Liver (tissue), 9 donors: Measurements from ENCODE around the gene PGAP6. TPM values are rescaled to one million over a fixed set of nuclear protein-coding genes. Genes with fewer than 3 reads are reported as not detected.

Experiments
- DNase-seq: peaks from one replicate; pipeline ENCODE4 v3.0.0-alpha.2; 2017; ENCODE audit warnings: low spot score
- H3K27ac ChIP-seq, 2 donors: one replicate each; pipeline ENCODE4 v1.7.0; 2013; ENCODE audit warnings: inconsistent platforms in 2 of 2, low read length in 2 of 2, control low read depth in 1 of 2, low read depth in 1 of 2, mild to moderate bottlenecking in 1 of 2
- H3K27me3 ChIP-seq, 4 donors: one replicate each; pipeline versions ENCODE4 v1.6.1 to v1.7.0; 2013; ENCODE audit warnings: low read length in 3 of 4, inconsistent platforms in 1 of 4, mild to moderate bottlenecking in 1 of 4, moderate library complexity in 1 of 4; ENCODE audit not compliant: control insufficient read depth in 4 of 4, insufficient read depth in 4 of 4
- H3K36me3 ChIP-seq, 4 donors: one replicate each; pipeline versions ENCODE4 v1.6.1 to v1.7.0; 2013; ENCODE audit warnings: low read length in 3 of 4, mild to moderate bottlenecking in 3 of 4, low read depth in 1 of 4, moderate library complexity in 1 of 4; ENCODE audit not compliant: control insufficient read depth in 4 of 4, insufficient read depth in 3 of 4
- H3K4me1 ChIP-seq, 4 donors: one replicate each; pipeline versions ENCODE4 v1.6.1 to v1.7.0; 2013; ENCODE audit warnings: low read length in 3 of 4, mild to moderate bottlenecking in 3 of 4, moderate library complexity in 1 of 4; ENCODE audit not compliant: control insufficient read depth in 4 of 4, insufficient read depth in 4 of 4
- H3K4me3 ChIP-seq, 3 donors: one replicate each; pipeline versions ENCODE4 v1.6.1 to v1.7.0; 2013; ENCODE audit warnings: low read length in 3 of 3, control low read depth in 1 of 3, low read depth in 1 of 3, mild to moderate bottlenecking in 1 of 3
- H3K9ac ChIP-seq, 2 donors: one replicate each; pipeline ENCODE4 v1.7.0; 2013; ENCODE audit warnings: low read length in 2 of 2, mild to moderate bottlenecking in 2 of 2, moderate library complexity in 2 of 2, control low read depth in 1 of 2, low read depth in 1 of 2
- H3K9me3 ChIP-seq, 4 donors: one replicate each; pipeline versions ENCODE4 v1.6.1 to v1.7.0; 2013; ENCODE audit warnings: low read length in 3 of 4; ENCODE audit not compliant: control insufficient read depth in 4 of 4
- CTCF ChIP-seq: fragments of 150-350 bp; IDR thresholded peaks from 2 replicates; pipeline ENCODE4 v1.5.1; 2017; ENCODE audit warnings: improper control_type of control experiment, low read depth, low read length; ENCODE audit not compliant: missing input control
- EGR1 ChIP-seq, 2 donors: IDR thresholded peaks; 2 replicates each; pipeline ENCODE4 v1.6.1; 2016 to 2018; ENCODE audit warnings: antibody characterized with exemption in 2 of 2, low read depth in 2 of 2
- GABPA ChIP-seq, 2 donors: IDR thresholded peaks in 1 of 2; conservative IDR thresholded peaks in 1 of 2; 2 replicates each; pipeline ENCODE4 v1.6.1; 2016; ENCODE audit warnings: antibody characterized with exemption in 2 of 2, mild to moderate bottlenecking in 1 of 2, moderate library complexity in 1 of 2
- HNF4A ChIP-seq, 2 donors: conservative IDR thresholded peaks; 2 replicates each; pipeline ENCODE4 v1.6.1; 2016; ENCODE audit warnings: antibody characterized with exemption in 2 of 2, mild to moderate bottlenecking in 2 of 2
- JUND ChIP-seq, 2 donors: IDR thresholded peaks; 2 replicates each; pipeline ENCODE4 v1.6.1; 2016; ENCODE audit warnings: antibody characterized with exemption in 2 of 2
- MAX ChIP-seq: IDR thresholded peaks from 2 replicates; pipeline ENCODE4 v1.6.1; 2016; ENCODE audit warnings: antibody characterized with exemption
- RAD21 ChIP-seq, 2 donors: IDR thresholded peaks; 2 replicates each; pipeline ENCODE4 v1.6.1; 2016; ENCODE audit warnings: antibody characterized with exemption in 2 of 2, mild to moderate bottlenecking in 2 of 2
- RXRA ChIP-seq, 2 donors: IDR thresholded peaks; 2 replicates each; pipeline ENCODE4 v1.6.1; 2017 to 2018; ENCODE audit warnings: antibody characterized with exemption in 2 of 2, mild to moderate bottlenecking in 1 of 2
- SP1 ChIP-seq: IDR thresholded peaks from 2 replicates; pipeline ENCODE4 v1.6.1; 2018; ENCODE audit warnings: antibody characterized with exemption, mild to moderate bottlenecking
- TAF1 ChIP-seq: conservative IDR thresholded peaks from 2 replicates; pipeline ENCODE4 v1.6.1; 2016; ENCODE audit warnings: antibody characterized with exemption, mild to moderate bottlenecking
- WGBS: extraction: QIAGEN DNeasy Blood & Tissue Kit; methylation state at CpG from one replicate; pipeline ENCODE4 v1.1.7; 2013; 5-methylcytosine and 5-hydroxymethylcytosine counted together
- polyA plus RNA-seq, 2 donors: library from polyadenylated mRNA; stranded (reverse) in 1 of 2; unstranded in 1 of 2; fragments of 200-250 nt in 1 of 2; fragments of >200 nt in 1 of 2; fragmentation: Nextera tagmentation in 1 of 2; extraction: Ambion mirVana in 1 of 2; gene quantifications; one replicate each; pipeline versions ENCODE4 v1.2.1 to v1.2.3, GENCODE V29; 2013 to 2015
- total RNA-seq, 2 donors: library from RNA; depleted of rRNA; stranded (reverse); fragments of >200 nt; gene quantifications; one replicate each; pipeline ENCODE4 v1.2.3, GENCODE V29; 2014
- donor health status: healthy.
- donor health status: healthy.
- donor health status: healthy.
- donor health status: healthy.
- donor health status: healthy.

PGAP6 gene
- total and polyA plus RNA-seq, 4 donors = 18.9 to 50.5 (median 38.0) TPM

GRCh38 chr16:330741-331140 is 51.0 kb downstream of the PGAP6 start:
- WGBS = 84% methylated on average over 2 of the region's 2 CpGs
- TF ChIP-seq SP1 = no peak
- no peak for TF ChIP-seq EGR1 (IDR thresholded peaks at IDR 0.05; ENCODE audit: low read depth in 2 of 2)
- no peak for TF ChIP-seq RAD21 (IDR thresholded peaks at IDR 0.05)
- peak in 1 of 2 donors; percentile 12 for TF ChIP-seq RXRA (IDR thresholded peaks at IDR 0.05)
- peak in 1 of 2 donors; percentile 18 for TF ChIP-seq HNF4A (conservative IDR thresholded peaks at IDR 0.05)
- Histone ChIP-seq H3K27me3 (no peaks in the 10 kb centered on the region), H3K4me1 (peaks cover 5 to 13% (median 9%) of the 10 kb centered on the region in 4 donors), H3K4me3 (no peak overlapping the region), H3K36me3 (no peaks in the 10 kb centered on the region), H3K9ac (no peak overlapping the region), H3K9me3 (no peaks in the 10 kb centered on the region), H3K27ac (no peak overlapping the region)
- no peak for DNase-seq

GRCh38 chr16:325375-326145 is 56.2 kb downstream of the PGAP6 start:
- Histone ChIP-seq H3K4me3 (no peak overlapping the region), H3K27me3 (no peaks in the 10 kb centered on the region), H3K27ac (no peak overlapping the region), H3K4me1 (peaks cover 5 to 13% (median 10%) of the 10 kb centered on the region in 4 donors), H3K36me3 (no peaks in the 10 kb centered on the region), H3K9me3 (no peaks in the 10 kb centered on the region), H3K9ac (no peak overlapping the region)
- no peak for TF ChIP-seq JUND (IDR thresholded peaks at IDR 0.05)
- TF ChIP-seq RXRA (IDR thresholded peaks at IDR 0.05) = no peak
- no peak for TF ChIP-seq TAF1
- DNase-seq = no peak
- 88% methylated on average over 28 of the region's 28 CpGs for WGBS

GRCh38 chr16:324451-325334 is 57.1 kb downstream of the PGAP6 start:
- TF ChIP-seq RXRA (IDR thresholded peaks at IDR 0.05) (no peak), GABPA (IDR thresholded peaks at IDR 0.05 in 1 of 2, conservative IDR thresholded peaks at IDR 0.05 in 1 of 2) (no peak)
- peaks cover 5 to 13% (median 10%) of the 10 kb centered on the region in 4 donors for H3K4me1 ChIP-seq
- no peaks in the 10 kb centered on the region for H3K27me3 ChIP-seq
- no peak overlapping the region for H3K9ac ChIP-seq
- H3K27ac ChIP-seq = no peak overlapping the region
- no peak overlapping the region for H3K4me3 ChIP-seq
- WGBS = 77% methylated on average over 55 of the region's 55 CpGs
- no peaks in the 10 kb centered on the region for H3K9me3 ChIP-seq
- H3K36me3 ChIP-seq = no peaks in the 10 kb centered on the region
- DNase-seq = peak; percentile 42

GRCh38 chr16:324201-324450 is 57.7 kb downstream of the PGAP6 start:
- WGBS = 90% methylated on average over 17 of the region's 17 CpGs
- Histone ChIP-seq H3K36me3 (peaks cover 0 to 3% (median 0%) of the 10 kb centered on the region in 4 donors), H3K4me1 (peaks cover 5 to 13% (median 10%) of the 10 kb centered on the region in 4 donors), H3K9me3 (no peaks in the 10 kb centered on the region), H3K27me3 (no peaks in the 10 kb centered on the region), H3K27ac (no peak overlapping the region), H3K4me3 (no peak overlapping the region), H3K9ac (no peak overlapping the region)
- no peak for TF ChIP-seq GABPA (IDR thresholded peaks at IDR 0.05 in 1 of 2, conservative IDR thresholded peaks at IDR 0.05 in 1 of 2)
- TF ChIP-seq CTCF = no peak
- no peak for TF ChIP-seq TAF1
- TF ChIP-seq MAX = no peak
- DNase-seq = no peak
